A549 (cell line): Measurements from ENCODE around the gene CD79A. TPM values are rescaled to one million over a fixed set of nuclear protein-coding genes. Genes with fewer than 3 reads are reported as not detected.

Experiments used
- ATAC-seq, 2 experiments: fragments of 200-7000 bp in 1 of 2; fragments of >200 bp in 1 of 2; cut with Nextera tagmentation in 1 of 2; cut with Tn5 transposase in 1 of 2; 3 replicates each; pipeline versions ENCODE4 v1.8.0 to v1.9.1; 2018 to 2020; ENCODE audit warnings: mild to moderate bottlenecking in 1 of 2, moderate library complexity in 1 of 2
- CTCF ChIA-PET: fragments of 300-600 bp; sonication (Branson Sonifier 250); formaldehyde crosslinking; extraction: SDS; loops from one replicate; lab custom pipeline; 2021; ENCODE audit warnings: antibody characterized with exemption, inconsistent platforms; lab: Yijun Ruan, JAX
- POLR2A ChIA-PET: fragments of 350-600 bp; formaldehyde crosslinking; extraction: SDS; loops from one replicate; lab custom pipeline; 2021; ENCODE audit warnings: antibody characterized with exemption, inconsistent platforms; lab: Yijun Ruan, JAX
- DNase-seq, 2 experiments: peaks; one replicate each; pipeline versions ENCODE4 v3.0.0 to v3.0.0-alpha.2; 2011 to 2016; ENCODE audit warnings: low read depth in 1 of 2, low spot score in 1 of 2
- FAIRE-seq: peaks from 2 replicates; lab custom pipeline; 2011; peaks lifted over from hg19 to GRCh38; lab: Jason Lieb, UNC
- H3K27ac ChIP-seq, 2 experiments: fragments of >200 bp; sonication (Bioruptor Twin); formaldehyde crosslinking; 3 replicates each; pipeline ENCODE4 v1.5.1; 2016 to 2017
- H3K4me1 ChIP-seq: fragments of >200 bp; sonication (Bioruptor Twin); formaldehyde crosslinking; 3 replicates; pipeline ENCODE4 v1.6.1; 2016
- H3K4me2 ChIP-seq: fragments of >200 bp; sonication (Bioruptor Twin); formaldehyde crosslinking; 3 replicates; pipeline ENCODE4 v1.6.1; 2016
- H3K4me3 ChIP-seq: fragments of >200 bp; sonication (Bioruptor Twin); formaldehyde crosslinking; 3 replicates; pipeline ENCODE4 v1.5.1; 2016
- H3K9me3 ChIP-seq: fragments of >200 bp; sonication (Bioruptor Twin); formaldehyde crosslinking; 3 replicates; pipeline ENCODE4 v1.6.1; 2016
- BHLHE40 ChIP-seq: IDR thresholded peaks from 2 replicates; pipeline ENCODE4 v1.6.1; 2012; ENCODE audit warnings: low read depth, low read length, inconsistent platforms
- CBX2 ChIP-seq: fragments of 200-600 bp; sonication (generic); IDR thresholded peaks from 2 replicates; pipeline ENCODE4 v1.6.1; 2016; ENCODE audit warnings: low read depth, mild to moderate bottlenecking, borderline replicate concordance
- CBX8 ChIP-seq: fragments of 200-600 bp; sonication (generic); IDR thresholded peaks from 2 replicates; pipeline ENCODE4 v1.6.1; 2016
- CEBPB ChIP-seq, 2 experiments: fragments of >200 bp in 1 of 2; sonication (Bioruptor Twin) in 1 of 2; formaldehyde crosslinking in 1 of 2; IDR thresholded peaks; 2 replicates each; pipeline ENCODE4 v1.6.1; 2012 to 2016
- CHD2 ChIP-seq: fragments of 150-350 bp; IDR thresholded peaks from 2 replicates; pipeline ENCODE4 v1.6.1; 2014; ENCODE audit warnings: low read length; ENCODE audit not compliant: partially characterized antibody
- CTCF ChIP-seq: fragments of >200 bp; sonication (Bioruptor Twin); formaldehyde crosslinking; IDR thresholded peaks from 3 replicates; pipeline ENCODE4 v1.5.1; 2016
- E2F6 ChIP-seq: IDR thresholded peaks from 2 replicates; pipeline ENCODE4 v1.6.1; 2012; ENCODE audit warnings: low read depth, borderline replicate concordance
- EHF ChIP-seq: fragments of 250-450 bp; sonication (Bioruptor Pico); IDR thresholded peaks from 2 replicates; pipeline ENCODE4 v1.5.0; 2020; ENCODE audit warnings: mild to moderate bottlenecking
- EHMT2 ChIP-seq: fragments of 200-600 bp; sonication (generic); IDR thresholded peaks from 2 replicates; pipeline ENCODE4 v1.6.1; 2016; ENCODE audit warnings: antibody characterized with exemption, low read depth, mild to moderate bottlenecking, moderate library complexity
- ESRRA ChIP-seq: fragments of 150-350 bp; IDR thresholded peaks from 2 replicates; pipeline ENCODE4 v1.6.1; 2014; ENCODE audit warnings: mild to moderate bottlenecking, low read length, borderline replicate concordance
- FOSB ChIP-seq: fragments of 250-450 bp; sonication (Bioruptor Pico); IDR thresholded peaks from 2 replicates; pipeline ENCODE4 v1.5.0; 2020; ENCODE audit warnings: mild to moderate bottlenecking, moderate library complexity
- FOSL2 ChIP-seq, 2 experiments: fragments of 450-650 bp in 1 of 2; fragments of >200 bp in 1 of 2; sonication (Bioruptor Twin) in 1 of 2; formaldehyde crosslinking; IDR thresholded peaks; 2 replicates each; pipeline versions ENCODE4 v1.5.0 to v1.6.1; 2016 to 2020; ENCODE audit warnings: mild to moderate bottlenecking in 1 of 2, moderate library complexity in 1 of 2
- HEYL ChIP-seq: fragments of 250-450 bp; sonication (Bioruptor Pico); IDR thresholded peaks from 2 replicates; pipeline ENCODE4 v1.8.0; 2021; ENCODE audit warnings: mild to moderate bottlenecking, moderate library complexity
- HOXB13 ChIP-seq: fragments of 250-450 bp; sonication (Bioruptor Pico); IDR thresholded peaks from 2 replicates; pipeline ENCODE4 v1.5.0; 2020; ENCODE audit warnings: low read depth, mild to moderate bottlenecking, moderate library complexity
- HOXB5 ChIP-seq: fragments of 250-450 bp; sonication (Bioruptor Pico); IDR thresholded peaks from 2 replicates; pipeline ENCODE4 v1.5.0; 2020; ENCODE audit warnings: mild to moderate bottlenecking, moderate library complexity
- KDM1A ChIP-seq: fragments of 200-600 bp; sonication (generic); IDR thresholded peaks from 2 replicates; pipeline ENCODE4 v1.6.1; 2016; ENCODE audit warnings: low read depth, mild to moderate bottlenecking
- KDM5A ChIP-seq: fragments of 200-600 bp; sonication (generic); IDR thresholded peaks from 2 replicates; pipeline ENCODE4 v1.6.1; 2016; ENCODE audit warnings: antibody characterized with exemption, mild to moderate bottlenecking
- MAFK ChIP-seq: fragments of 450-650 bp; IDR thresholded peaks from 2 replicates; pipeline ENCODE4 v1.6.1; 2014; ENCODE audit not compliant: partially characterized antibody
- MAX ChIP-seq: IDR thresholded peaks from 2 replicates; pipeline ENCODE4 v1.6.1; 2012
- MAZ ChIP-seq: fragments of 150-350 bp; IDR thresholded peaks from 2 replicates; pipeline ENCODE4 v1.6.1; 2014; ENCODE audit warnings: antibody characterized with exemption, low read depth, low read length, borderline replicate concordance
- NFE2L2 ChIP-seq: fragments of 150-350 bp; conservative IDR thresholded peaks from 2 replicates; pipeline ENCODE4 v1.6.1; 2014; ENCODE audit warnings: low read length
- PHF8 ChIP-seq: fragments of 200-600 bp; sonication (generic); IDR thresholded peaks from 2 replicates; pipeline ENCODE4 v1.6.1; 2016; ENCODE audit warnings: low read depth, mild to moderate bottlenecking, antibody characterized with exemption, moderate library complexity, borderline replicate concordance
- POLR2AphosphoS2 ChIP-seq: conservative IDR thresholded peaks from 2 replicates; pipeline ENCODE4 v1.6.1; 2012; ENCODE audit warnings: low read length, improper control_type of control experiment, inconsistent platforms
- RAD21 ChIP-seq, 2 experiments: fragments of >200 bp in 1 of 2; sonication (Bioruptor Twin) in 1 of 2; formaldehyde crosslinking in 1 of 2; IDR thresholded peaks in 1 of 2; conservative IDR thresholded peaks in 1 of 2; 2 replicates in 1 of 2; 3 replicates in 1 of 2; pipeline ENCODE4 v1.6.1; 2012 to 2018; ENCODE audit warnings: inconsistent platforms in 1 of 2
- RFX5 ChIP-seq: fragments of 450-650 bp; IDR thresholded peaks from 2 replicates; pipeline ENCODE4 v1.7.1; 2014; ENCODE audit warnings: antibody characterized with exemption, mild to moderate bottlenecking, moderate library complexity
- TP53 ChIP-seq: fragments of 250-450 bp; sonication (Bioruptor Pico); IDR thresholded peaks from 2 replicates; pipeline ENCODE4 v1.5.0; 2021; ENCODE audit warnings: mild to moderate bottlenecking, moderate library complexity
- ZC3H11A ChIP-seq: fragments of 450-650 bp; IDR thresholded peaks from 2 replicates; pipeline ENCODE4 v1.6.1; 2014; ENCODE audit warnings: antibody characterized with exemption, mild to moderate bottlenecking
- ZNF302 ChIP-seq: fragments of 250-450 bp; sonication (Bioruptor Pico); IDR thresholded peaks from 2 replicates; pipeline ENCODE4 v1.9.0; 2021; ENCODE audit warnings: inconsistent platforms, mild to moderate bottlenecking, moderate library complexity
- ZSCAN20 ChIP-seq: fragments of 250-450 bp; sonication (Bioruptor Pico); IDR thresholded peaks from 2 replicates; pipeline ENCODE4 v1.8.0; 2022; ENCODE audit warnings: mild to moderate bottlenecking, moderate library complexity
- WGBS: methylation state at CpG from one replicate; pipeline ENCODE4 v1.1.6; 2017; ENCODE audit errors: missing lambda C conversion rate; 5-methylcytosine and 5-hydroxymethylcytosine counted together
- polyA plus RNA-seq, 4 experiments: library from polyadenylated mRNA; depleted of rRNA in 3 of 4; stranded (reverse); fragments of >200 nt; fragmentation: RNase III in 1 of 4; extraction: RNeasy Plus Mini Kit Qiagen cat#74134 plus additional on column Dnase treatment in 1 of 4; gene quantifications; 2 replicates in 3 of 4; 3 replicates in 1 of 4; pipeline ENCODE4 v1.2.3, GENCODE V29; 2011 to 2017
- TF ChIP-seq, protein P1 (sequence below): fragments of 250-450 bp; sonication (Bioruptor Pico); IDR thresholded peaks from 2 replicates; pipeline ENCODE4 v1.5.0; 2021; ENCODE audit warnings: mild to moderate bottlenecking, moderate library complexity, borderline replicate concordance

CD79A gene
- polyA plus RNA-seq, 2 of the 4 experiments (the other 2 are of a cell fraction), result 0.52 to 0.54 TPM

GRCh38 chr19:41843371-41843770 lies 33.7 kb upstream of the CD79A start:
- H3K27ac ChIP-seq, result no peak overlapping the region
- CTCF ChIA-PET, result interaction anchor here (0.7 to 3.4 kb wide), 11 partner anchors 8 to 280 kb away, joined by 3 to 15 read pairs (median 7); partner anchors contain the start of genes CEACAM3 and RPS19
- no peak overlapping the region for H3K4me3 ChIP-seq
- WGBS, result 37% methylated on average over 7 of the region's 7 CpGs
- H3K4me2 ChIP-seq, result no peak overlapping the region
- no peak for DNase-seq
- FAIRE-seq, result no peak
- no peaks in the 10 kb centered on the region for H3K4me1 ChIP-seq
- H3K9me3 ChIP-seq, result no peaks in the 10 kb centered on the region
- ATAC-seq, result no peak
- TF ChIP-seq RFX5, result no peak
- TF ChIP-seq MAFK, result no peak
- no peak for TF ChIP-seq ZNF302 (CRISPR knock-in tag)
- TF ChIP-seq, protein P1, sequence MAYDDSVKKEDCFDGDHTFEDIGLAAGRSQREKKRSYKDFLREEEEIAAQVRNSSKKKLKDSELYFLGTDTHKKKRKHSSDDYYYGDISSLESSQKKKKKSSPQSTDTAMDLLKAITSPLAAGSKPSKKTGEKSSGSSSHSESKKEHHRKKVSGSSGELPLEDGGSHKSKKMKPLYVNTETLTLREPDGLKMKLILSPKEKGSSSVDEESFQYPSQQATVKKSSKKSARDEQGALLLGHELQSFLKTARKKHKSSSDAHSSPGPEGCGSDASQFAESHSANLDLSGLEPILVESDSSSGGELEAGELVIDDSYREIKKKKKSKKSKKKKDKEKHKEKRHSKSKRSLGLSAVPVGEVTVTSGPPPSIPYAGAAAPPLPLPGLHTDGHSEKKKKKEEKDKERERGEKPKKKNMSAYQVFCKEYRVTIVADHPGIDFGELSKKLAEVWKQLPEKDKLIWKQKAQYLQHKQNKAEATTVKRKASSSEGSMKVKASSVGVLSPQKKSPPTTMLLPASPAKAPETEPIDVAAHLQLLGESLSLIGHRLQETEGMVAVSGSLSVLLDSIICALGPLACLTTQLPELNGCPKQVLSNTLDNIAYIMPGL, result no peak
- TF ChIP-seq KDM1A, result no peak
- no peak for TF ChIP-seq HEYL (CRISPR knock-in tag)
- no peak for TF ChIP-seq MAZ
- TF ChIP-seq RAD21 (conservative IDR thresholded peaks at IDR 0.05 in 1 of 2, IDR thresholded peaks at IDR 0.05 in 1 of 2), result no peak
- no peak for TF ChIP-seq TP53 (CRISPR knock-in tag)
- no peak for TF ChIP-seq CBX8
- TF ChIP-seq POLR2AphosphoS2, result no peak
- no peak for TF ChIP-seq KDM5A
- TF ChIP-seq FOSL2 (IDR thresholded peaks at IDR 0.05), result no peak
- no peak for TF ChIP-seq FOSL2 (CRISPR knock-in tag; IDR thresholded peaks at IDR 0.05)
- no peak for TF ChIP-seq MAX
- no peak for TF ChIP-seq BHLHE40
- TF ChIP-seq ZC3H11A, result no peak
- TF ChIP-seq EHF, result no peak
- TF ChIP-seq NFE2L2, result no peak
- no peak for TF ChIP-seq E2F6
- TF ChIP-seq, all 56 proteins: peak for 0
- POLR2A ChIA-PET, result interaction anchor here (2.3 kb wide), 1 partner anchor 17 kb away, joined by 10 read pairs; the partner anchor contains the start of gene RPS19

GRCh38 chr19:41844601-41845000 lies 32.5 kb upstream of the CD79A start, which contains the start of gene LYPD4:
Gene LYPD4, minus strand, starts transcription at chr19:41844683. Its CDS starts 5,398 bp downstream, at chr19:41839285.
- CTCF ChIA-PET, result interaction anchor here (1.5 to 2.6 kb wide), 5 partner anchors 9 to 281 kb away, joined by 3 to 14 read pairs (median 7); partner anchors contain the start of gene CEACAM3
- POLR2A ChIA-PET, result interaction anchor here (2.3 kb wide), 1 partner anchor 15 kb away, joined by 10 read pairs; the partner anchor contains the start of gene RPS19
- Histone ChIP-seq H3K27ac (no peak within 1 kb of the TSS), H3K9me3 (no peaks in the 10 kb centered on the region), H3K4me3 (no peak within 1 kb of the TSS), H3K4me1 (no peaks in the 10 kb centered on the region), H3K4me2 (no peak within 1 kb of the TSS)
- peak; percentile 20 to 68; a peak in 4 of 6 replicates for ATAC-seq
- peak; percentile 46 for FAIRE-seq
- 68% methylated on average over 30 of the region's 30 CpGs for WGBS
- peak in 1 of 2 experiments; percentile 58 for DNase-seq
- TF ChIP-seq HOXB13 (CRISPR knock-in tag), result no peak
- TF ChIP-seq CHD2, result no peak
- TF ChIP-seq CEBPB (IDR thresholded peaks at IDR 0.05), result no peak
- TF ChIP-seq E2F6, result peak; percentile 80
- TF ChIP-seq, protein P1, result no peak
- no peak for TF ChIP-seq ESRRA
- no peak for TF ChIP-seq CBX2
- TF ChIP-seq KDM5A, result no peak
- TF ChIP-seq MAZ, result no peak
- no peak for TF ChIP-seq PHF8
- TF ChIP-seq EHMT2, result no peak
- TF ChIP-seq HOXB5, result no peak
- peak; percentile 47; the same call in 1 of the 2 replicates for TF ChIP-seq MAX
- no peak for TF ChIP-seq CTCF
- TF ChIP-seq ZSCAN20 (CRISPR knock-in tag), result no peak
- no peak for TF ChIP-seq FOSB (CRISPR knock-in tag)
- TF ChIP-seq HEYL (CRISPR knock-in tag), result no peak
